Measurements from ENCODE around the gene TRPM6. TPM values are rescaled to one million over a fixed set of nuclear protein-coding genes. Genes with fewer than 3 reads are reported as not detected.

TRPM6 gene
- total and polyA plus RNA-seq, 3 donors from 2014 or later = 2.8 to 6.7 (median 4.2) TPM

GRCh38 chr9:74762950-74763349 lies 124.8 kb downstream of the TRPM6 start:
- H3K4me1 ChIP-seq = no peaks in the 10 kb centered on the region
- no peaks in the 10 kb centered on the region for H3K9me3 ChIP-seq
- intact Hi-C loops (cut with DNase I; ENCODE audit: low total_unique reads) = no loop called here
- no peaks in the 10 kb centered on the region for H3K36me3 ChIP-seq (ENCODE audit: low read depth, missing control alignments)
- no peak overlapping the region for H3K4me3 ChIP-seq
- H3K27me3 ChIP-seq = no peaks in the 10 kb centered on the region
- no peak overlapping the region for H3K27ac ChIP-seq
- TF ChIP-seq CTCF (IDR thresholded peaks at IDR 0.05) (no peak), POLR2A (IDR thresholded peaks at IDR 0.05) (no peak)
- WGBS, 2 donors = 100% methylated on average over 1 of the region's 1 CpG
- DNase-seq = no peak

GRCh38 chr9:74760031-74760700 lies 127.6 kb downstream of the TRPM6 start:
- Histone ChIP-seq H3K4me1 (no peaks in the 10 kb centered on the region), H3K4me3 (no peak overlapping the region), H3K27ac (no peak overlapping the region), H3K9me3 (no peaks in the 10 kb centered on the region), H3K27me3 (no peaks in the 10 kb centered on the region), H3K36me3 (ENCODE audit: low read depth, missing control alignments) (no peaks in the 10 kb centered on the region)
- no peak for DNase-seq
- 93 to 97% methylated on average over 3 of the region's 3 CpGs for WGBS, 2 donors
- no peak for TF ChIP-seq CTCF (IDR thresholded peaks at IDR 0.05)
- no peak for TF ChIP-seq POLR2A (IDR thresholded peaks at IDR 0.05)
- intact Hi-C loops (cut with DNase I; ENCODE audit: low total_unique reads) = no loop called here

GRCh38 chr9:74755999-74756398 lies 131.7 kb downstream of the TRPM6 start:
- Histone ChIP-seq H3K4me3 (no peak overlapping the region), H3K27me3 (no peaks in the 10 kb centered on the region), H3K9me3 (no peaks in the 10 kb centered on the region), H3K4me1 (no peaks in the 10 kb centered on the region), H3K36me3 (ENCODE audit: low read depth, missing control alignments) (no peaks in the 10 kb centered on the region), H3K27ac (no peak overlapping the region)
- DNase-seq = no peak
- TF ChIP-seq POLR2A (IDR thresholded peaks at IDR 0.05) (no peak), CTCF (IDR thresholded peaks at IDR 0.05) (no peak)
- intact Hi-C loops (cut with DNase I; ENCODE audit: low total_unique reads) = no loop called here
- WGBS, 2 donors = 78 to 86% methylated on average over 3 of the region's 3 CpGs

- H3K27me3 ChIP-seq = no peaks in the 10 kb centered on the region
- no peak overlapping the region for H3K27ac ChIP-seq
- H3K36me3 ChIP-seq (ENCODE audit: low read depth, missing control alignments) = no peaks in the 10 kb centered on the region
- intact Hi-C loops (cut with DNase I; ENCODE audit: low total_unique reads) = no loop called here
- H3K4me3 ChIP-seq = no peak overlapping the region
- DNase-seq = no peak
- H3K9me3 ChIP-seq = no peaks in the 10 kb centered on the region
- H3K4me1 ChIP-seq = no peaks in the 10 kb centered on the region
- TF ChIP-seq CTCF (IDR thresholded peaks at IDR 0.05) = no peak
- no peak for TF ChIP-seq POLR2A (IDR thresholded peaks at IDR 0.05)
Measured at GRCh38 chr9:74755355-74755754, 132.4 kb downstream of the TRPM6 start.

GRCh38 chr9:74753650-74754049 lies 134.1 kb downstream of the TRPM6 start:
- Histone ChIP-seq H3K27me3 (no peaks in the 10 kb centered on the region), H3K4me3 (no peak overlapping the region), H3K9me3 (no peaks in the 10 kb centered on the region), H3K36me3 (ENCODE audit: low read depth, missing control alignments) (no peaks in the 10 kb centered on the region), H3K27ac (no peak overlapping the region), H3K4me1 (no peaks in the 10 kb centered on the region)
- DNase-seq = no peak
- TF ChIP-seq POLR2A (IDR thresholded peaks at IDR 0.05) (no peak), CTCF (IDR thresholded peaks at IDR 0.05) (no peak)
- 56 to 62% methylated on average over 6 of the region's 6 CpGs for WGBS, 2 donors
- intact Hi-C loops (cut with DNase I; ENCODE audit: low total_unique reads) = no loop called here

Data from testis (tissue), 3 donors.